Uterus (tissue), 4 donors: ENCODE data around the gene YTHDF1. TPM values are rescaled to one million over a fixed set of nuclear protein-coding genes. Genes with fewer than 3 reads are reported as not detected.
"Not testable (repeated sequence)": the region's sequence is repeated elsewhere in the genome, so short reads cannot be mapped to it uniquely, and the experiment has no call there.

Experiments
- DNase-seq, 2 donors: peaks; one replicate each; pipeline ENCODE4 v3.0.0-alpha.2; 2019 to 2020
- H3K27ac ChIP-seq, 2 donors: fragments of 200-600 bp; sonication (generic); 1 replicate in 1 of 2; 2 replicates in 1 of 2; pipeline ENCODE4 v1.5.1; 2016 to 2018
- H3K27me3 ChIP-seq, 2 donors: fragments of 200-600 bp; sonication (generic); one replicate each; pipeline ENCODE4 v1.5.1; 2018 to 2019; ENCODE audit warnings: control low read depth in 1 of 2
- H3K36me3 ChIP-seq, 2 donors: fragments of 200-600 bp; sonication (generic); one replicate each; pipeline ENCODE4 v1.5.1; 2019; ENCODE audit warnings: control low read depth in 1 of 2
- H3K4me1 ChIP-seq, 2 donors: fragments of 200-600 bp; sonication (generic); one replicate each; pipeline ENCODE4 v1.5.1; 2018 to 2019; ENCODE audit warnings: control low read depth in 1 of 2
- H3K4me3 ChIP-seq, 2 donors: fragments of 200-600 bp; sonication (generic); 1 replicate in 1 of 2; 2 replicates in 1 of 2; pipeline ENCODE4 v1.5.1; 2018 to 2019; ENCODE audit warnings: mild to moderate bottlenecking in 1 of 2
- H3K9me3 ChIP-seq, 2 donors: fragments of 200-600 bp; sonication (generic); one replicate each; pipeline ENCODE4 v1.5.1; 2019; ENCODE audit warnings: control low read depth in 1 of 2
- CTCF ChIP-seq, 4 experiments: fragments of 200-600 bp in 2 of 4; fragments of 450-650 bp in 2 of 4; sonication (generic) in 2 of 4; IDR thresholded peaks; one replicate each; pipeline ENCODE4 v1.5.1; 2016 to 2019; ENCODE audit warnings: antibody characterized with exemption in 4 of 4, mild to moderate bottlenecking in 2 of 4, moderate library complexity in 1 of 4
- POLR2A ChIP-seq, 2 donors: fragments of 450-650 bp; IDR thresholded peaks; one replicate each; pipeline ENCODE4 v1.6.1; 2016; ENCODE audit warnings: antibody characterized with exemption in 2 of 2, mild to moderate bottlenecking in 1 of 2, moderate library complexity in 1 of 2
- intact Hi-C: fragments of 100-400 bp; cut with DNase I; formaldehyde crosslinking; loops from one replicate; pipeline ENCODE4 v1.15.1; 2023; ENCODE audit warnings: low total_unique reads
- total RNA-seq, 4 donors: library from RNA; depleted of rRNA in 3 of 4; stranded (reverse); fragments of >200 nt in 3 of 4; gene quantifications; one replicate each; pipeline versions ENCODE4 v1.1.0 to v1.2.4, GENCODE V29; 2014 to 2023
- donor health status: DM: yes; HTN: yes; CAD: no.

The YTHDF1 gene
- total RNA-seq, 4 donors from 2014 or later, result 17.9 to 35.8 (median 25.8) TPM

DNA sequence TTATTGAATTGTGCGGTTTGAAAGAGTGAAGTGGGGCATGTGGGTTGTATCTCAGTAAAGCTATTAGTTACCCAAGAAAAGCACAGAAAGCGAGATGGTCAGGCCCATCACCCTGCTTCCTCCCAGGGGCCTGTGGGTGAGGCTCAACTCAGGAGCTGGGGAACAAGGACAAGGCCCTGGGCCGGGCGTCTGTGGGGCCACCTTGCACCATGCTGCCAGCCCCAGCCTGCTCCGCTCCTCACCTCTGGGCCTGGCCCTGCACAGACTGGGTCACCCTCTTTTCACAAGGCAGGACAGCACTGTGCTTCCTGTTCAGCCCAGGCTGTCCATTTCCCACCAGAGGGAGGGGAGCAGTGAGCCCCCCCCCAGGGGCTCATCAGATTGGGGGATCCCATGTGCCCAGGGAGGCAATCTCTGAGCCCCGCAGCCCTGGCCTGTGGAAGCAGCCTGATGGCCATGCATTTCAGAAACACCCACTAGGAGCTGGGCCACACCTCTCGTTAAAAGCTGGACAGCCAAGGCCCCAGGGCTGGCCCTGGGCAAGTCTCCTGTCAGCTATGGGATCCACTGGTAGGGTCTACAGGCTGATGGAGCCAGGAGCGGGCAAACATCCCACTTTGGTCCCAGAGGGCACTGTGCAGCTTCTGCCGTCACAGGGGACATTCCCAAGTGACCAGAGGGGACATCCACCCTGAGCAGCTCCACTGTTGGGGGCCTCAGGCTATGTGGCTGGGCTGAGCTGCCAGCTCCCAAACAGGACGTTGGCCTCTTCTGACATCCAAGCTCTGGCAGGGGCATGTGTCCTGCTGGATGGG, 55.9 kb downstream of the YTHDF1 start:
- Histone ChIP-seq H3K27me3 (no peaks in the 10 kb centered on the region), H3K36me3 (no peaks in the 10 kb centered on the region), H3K27ac (no peak overlapping the region), H3K4me1 (no peaks in the 10 kb centered on the region), H3K9me3 (no peaks in the 10 kb centered on the region), H3K4me3 (no peak overlapping the region)
- DNase-seq, result no peak
- no peak for TF ChIP-seq CTCF (IDR thresholded peaks at IDR 0.05)
- no peak for TF ChIP-seq POLR2A (IDR thresholded peaks at IDR 0.05)
- intact Hi-C loops, result no loop called here

- H3K9me3 ChIP-seq, H3K27ac ChIP-seq, intact Hi-C loops, H3K27me3 ChIP-seq, H3K4me3 ChIP-seq, H3K4me1 ChIP-seq, H3K36me3 ChIP-seq, DNase-seq: not testable (repeated sequence)
Observed at GRCh38 chr20:63159251-63159650, 56.7 kb downstream of the YTHDF1 start.

DNA sequence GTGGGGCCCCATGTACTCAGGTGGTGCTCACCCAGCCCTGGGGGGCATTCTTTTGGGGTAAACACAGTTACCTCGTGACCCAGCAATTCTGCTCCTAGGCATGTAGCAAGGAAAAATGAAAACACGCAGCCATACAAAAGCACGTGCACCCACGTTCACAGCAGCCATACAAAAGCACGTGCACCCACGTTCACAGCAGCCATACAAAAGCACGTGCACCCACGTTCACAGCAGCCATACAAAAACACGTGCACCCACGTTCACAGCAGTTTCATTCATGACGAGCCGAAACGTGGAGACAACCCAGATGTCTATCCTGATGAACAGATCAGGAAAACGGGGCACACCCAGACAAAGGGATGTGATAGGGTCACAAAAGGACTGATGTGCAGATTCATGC, 57.1 kb downstream of the YTHDF1 start:
- intact Hi-C loops, result no loop called here
- H3K36me3 ChIP-seq, result no peaks in the 10 kb centered on the region
- no peaks in the 10 kb centered on the region for H3K27me3 ChIP-seq
- no peak for DNase-seq
- TF ChIP-seq POLR2A (IDR thresholded peaks at IDR 0.05) (no peak), CTCF (IDR thresholded peaks at IDR 0.05) (no peak)
- H3K4me1 ChIP-seq, result no peaks in the 10 kb centered on the region
- H3K27ac ChIP-seq, result no peak overlapping the region
- no peaks in the 10 kb centered on the region for H3K9me3 ChIP-seq
- H3K4me3 ChIP-seq, result no peak overlapping the region

- no peaks in the 10 kb centered on the region for H3K9me3 ChIP-seq
- DNase-seq, result no peak
Observed at GRCh38 chr20:63158352-63158751, 57.6 kb downstream of the YTHDF1 start.

GRCh38 chr20:63157431-63157830, 58.5 kb downstream of the YTHDF1 start:
- H3K4me1 ChIP-seq, H3K9me3 ChIP-seq, intact Hi-C loops, H3K36me3 ChIP-seq, H3K27me3 ChIP-seq, H3K4me3 ChIP-seq, H3K27ac ChIP-seq, DNase-seq: not testable (repeated sequence)

More at GRCh38 chr20:63158352-63158751, 57.6 kb downstream of the YTHDF1 start:
- intact Hi-C loops, result no loop called here
- no peaks in the 10 kb centered on the region for H3K4me1 ChIP-seq
- H3K4me3 ChIP-seq, result no peak overlapping the region
- no peak for TF ChIP-seq POLR2A (IDR thresholded peaks at IDR 0.05)
- TF ChIP-seq CTCF (IDR thresholded peaks at IDR 0.05), result no peak
- peaks cover 0 to 2% of the 10 kb centered on the region in 2 donors for H3K27me3 ChIP-seq
- no peak overlapping the region for H3K27ac ChIP-seq
- no peaks in the 10 kb centered on the region for H3K36me3 ChIP-seq

DNA sequence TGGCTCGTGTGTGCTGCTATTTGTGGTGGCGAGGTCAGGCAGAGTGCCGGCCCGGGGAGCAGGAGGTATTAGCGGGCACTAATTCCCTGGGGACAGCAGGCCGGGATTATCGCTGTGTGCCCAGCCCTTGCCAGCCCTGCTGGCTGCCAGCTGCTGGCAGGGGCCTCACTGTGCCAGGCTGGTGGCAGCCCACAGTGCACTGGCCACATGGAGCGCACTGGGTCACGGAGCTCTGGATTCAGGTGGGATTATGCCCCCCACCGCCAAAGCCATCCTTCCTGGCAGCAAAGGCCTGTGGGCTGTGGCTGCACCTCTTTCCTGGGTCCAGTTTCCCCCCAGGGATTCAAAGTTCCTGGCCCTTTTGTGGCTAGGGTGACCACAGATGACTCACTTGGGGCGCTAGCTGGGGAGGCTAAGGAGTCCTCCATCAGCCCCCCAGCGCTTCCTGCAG, 59.7 kb downstream of the YTHDF1 start:
- H3K4me1 ChIP-seq, result no peaks in the 10 kb centered on the region
- no peak for TF ChIP-seq POLR2A (IDR thresholded peaks at IDR 0.05)
- TF ChIP-seq CTCF (IDR thresholded peaks at IDR 0.05), result no peak
- DNase-seq, result no peak
- no peaks in the 10 kb centered on the region for H3K36me3 ChIP-seq
- intact Hi-C loops, result no loop called here
- no peak overlapping the region for H3K4me3 ChIP-seq
- peaks cover 0 to 5% of the 10 kb centered on the region in 2 donors for H3K27me3 ChIP-seq
- H3K27ac ChIP-seq, result no peak overlapping the region
- no peaks in the 10 kb centered on the region for H3K9me3 ChIP-seq
